Loucy (cell line): ENCODE measurements around the gene ARHGAP10.

Experiments
- H2AFZ ChIP-seq: fragments of 200-600 bp; sonication (generic); 2 replicates; pipeline ENCODE4 v1.6.0; 2016; ENCODE audit warnings: antibody characterized with exemption, mild to moderate bottlenecking, low read length, moderate library complexity
- H3F3A ChIP-seq: fragments of 200-600 bp; 2 replicates; pipeline ENCODE4 v1.6.0; 2016; ENCODE audit warnings: antibody characterized with exemption, low read depth, mild to moderate bottlenecking
- H3K27me3 ChIP-seq: fragments of 200-600 bp; sonication (generic); 2 replicates; pipeline ENCODE4 v1.6.1; 2014; ENCODE audit warnings: low read length, mild to moderate bottlenecking; ENCODE audit not compliant: insufficient read depth, poor library complexity, severe bottlenecking
- H3K36me3 ChIP-seq: fragments of 200-600 bp; sonication (generic); 2 replicates; pipeline ENCODE4 v1.6.1; 2016; ENCODE audit warnings: low read length; ENCODE audit not compliant: insufficient read depth
- H3K4me1 ChIP-seq: fragments of 200-600 bp; sonication (generic); 2 replicates; pipeline ENCODE4 v1.5.1; 2014; ENCODE audit warnings: low read length, mild to moderate bottlenecking; ENCODE audit not compliant: insufficient read depth, poor library complexity, severe bottlenecking
- H3K4me2 ChIP-seq: fragments of 200-600 bp; sonication (generic); 2 replicates; pipeline ENCODE4 v1.6.0; 2014; ENCODE audit warnings: antibody characterized with exemption, low read length, low read depth, mild to moderate bottlenecking; ENCODE audit not compliant: poor library complexity, severe bottlenecking
- H3K4me3 ChIP-seq: fragments of 200-600 bp; sonication (generic); 2 replicates; pipeline ENCODE4 v1.5.1; 2014; ENCODE audit warnings: low read length, mild to moderate bottlenecking, mixed read lengths; ENCODE audit not compliant: poor library complexity, severe bottlenecking
- H3K79me2 ChIP-seq: fragments of 200-600 bp; sonication (generic); 2 replicates; pipeline ENCODE4 v1.6.1; 2014; ENCODE audit warnings: low read length; ENCODE audit not compliant: insufficient read depth
- H3K9ac ChIP-seq: fragments of 200-600 bp; sonication (generic); 2 replicates; pipeline ENCODE4 v1.6.0; 2014; ENCODE audit warnings: mild to moderate bottlenecking, low read depth, low read length, moderate library complexity; ENCODE audit not compliant: poor library complexity, severe bottlenecking
- H3K9me2 ChIP-seq: fragments of 200-600 bp; sonication (generic); replicated peaks from 2 replicates; pipeline ENCODE4 v1.6.1; 2016; ENCODE audit warnings: low read depth, low read length, mixed read lengths
- H3K9me3 ChIP-seq: fragments of 200-600 bp; sonication (generic); 2 replicates; pipeline ENCODE4 v1.6.1; 2014; ENCODE audit warnings: mild to moderate bottlenecking, antibody characterized with exemption, low read length, low read depth; ENCODE audit not compliant: insufficient read depth
- H4K20me1 ChIP-seq: fragments of 200-600 bp; sonication (generic); 2 replicates; pipeline ENCODE4 v1.6.0; 2014; ENCODE audit warnings: antibody characterized with exemption, low read length, mild to moderate bottlenecking; ENCODE audit not compliant: insufficient read depth, poor library complexity, severe bottlenecking
- EZH2phosphoT487 ChIP-seq: fragments of 200-600 bp; IDR thresholded peaks from 2 replicates; pipeline ENCODE4 v1.6.1; 2018; ENCODE audit warnings: antibody characterized with exemption, mild to moderate bottlenecking, moderate library complexity, borderline replicate concordance
- TF ChIP-seq, protein P1 (sequence below): fragments of 200-600 bp; sonication (generic); conservative IDR thresholded peaks from 2 replicates; pipeline ENCODE4 v1.5.1; 2014; ENCODE audit warnings: mild to moderate bottlenecking, antibody characterized with exemption, low read length

Gene ARHGAP10

DNA sequence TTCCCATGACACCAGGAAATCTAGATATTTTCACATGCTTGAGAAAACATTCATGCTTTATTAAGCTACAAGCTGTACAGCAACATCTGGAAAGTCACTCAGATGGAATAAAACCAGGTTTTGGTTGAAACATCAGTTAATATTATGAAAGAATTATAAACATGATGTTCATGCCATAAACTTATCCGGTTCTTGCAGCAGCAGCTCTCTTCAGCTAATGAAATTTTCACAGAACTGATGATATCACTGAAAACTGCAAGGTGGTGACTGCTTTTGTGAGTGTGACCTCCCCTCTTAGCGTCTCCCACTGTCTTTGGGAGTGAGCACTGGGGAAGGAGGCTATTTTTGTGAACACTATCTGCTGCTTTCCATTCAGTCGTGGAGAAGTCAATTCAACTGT, 56.9 kb downstream of the ARHGAP10 start:
- Histone ChIP-seq H3K4me3 (no peak overlapping the region), H3K9me3 (no peaks in the 10 kb centered on the region), H2AFZ (no peak overlapping the region), H3F3A (no peaks in the 10 kb centered on the region), H3K9me2 (no peaks in the 10 kb centered on the region), H3K4me2 (no peak overlapping the region), H4K20me1 (no peaks in the 10 kb centered on the region), H3K79me2 (peaks cover 52% of the 10 kb centered on the region), H3K9ac (no peak overlapping the region), H3K36me3 (no peaks in the 10 kb centered on the region), H3K27me3 (no peaks in the 10 kb centered on the region), H3K4me1 (peaks cover 44% of the 10 kb centered on the region)
- no peak for TF ChIP-seq EZH2phosphoT487
- TF ChIP-seq, protein P1, sequence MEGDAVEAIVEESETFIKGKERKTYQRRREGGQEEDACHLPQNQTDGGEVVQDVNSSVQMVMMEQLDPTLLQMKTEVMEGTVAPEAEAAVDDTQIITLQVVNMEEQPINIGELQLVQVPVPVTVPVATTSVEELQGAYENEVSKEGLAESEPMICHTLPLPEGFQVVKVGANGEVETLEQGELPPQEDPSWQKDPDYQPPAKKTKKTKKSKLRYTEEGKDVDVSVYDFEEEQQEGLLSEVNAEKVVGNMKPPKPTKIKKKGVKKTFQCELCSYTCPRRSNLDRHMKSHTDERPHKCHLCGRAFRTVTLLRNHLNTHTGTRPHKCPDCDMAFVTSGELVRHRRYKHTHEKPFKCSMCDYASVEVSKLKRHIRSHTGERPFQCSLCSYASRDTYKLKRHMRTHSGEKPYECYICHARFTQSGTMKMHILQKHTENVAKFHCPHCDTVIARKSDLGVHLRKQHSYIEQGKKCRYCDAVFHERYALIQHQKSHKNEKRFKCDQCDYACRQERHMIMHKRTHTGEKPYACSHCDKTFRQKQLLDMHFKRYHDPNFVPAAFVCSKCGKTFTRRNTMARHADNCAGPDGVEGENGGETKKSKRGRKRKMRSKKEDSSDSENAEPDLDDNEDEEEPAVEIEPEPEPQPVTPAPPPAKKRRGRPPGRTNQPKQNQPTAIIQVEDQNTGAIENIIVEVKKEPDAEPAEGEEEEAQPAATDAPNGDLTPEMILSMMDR: no peak

DNA sequence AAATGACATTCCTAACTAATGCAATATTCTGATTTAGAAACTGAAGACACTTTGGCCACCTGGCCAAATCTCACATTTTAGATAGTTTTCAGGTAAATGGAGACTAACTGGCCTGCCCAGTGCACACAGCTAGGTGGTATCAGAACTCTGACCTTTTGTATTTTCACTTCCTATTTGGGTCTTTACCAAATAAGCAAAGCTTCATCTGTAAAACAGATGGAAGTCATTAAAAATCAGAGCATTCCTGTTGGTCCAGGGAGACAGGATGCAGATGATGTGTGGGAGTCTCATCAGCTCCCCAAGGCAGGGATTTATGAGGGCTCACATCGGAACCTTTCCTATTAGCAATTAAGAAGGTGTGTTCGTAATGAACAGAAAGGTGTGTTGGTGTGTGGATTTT, 57.7 kb downstream of the ARHGAP10 start:
- H3K9ac ChIP-seq: no peak overlapping the region
- no peak overlapping the region for H2AFZ ChIP-seq
- H3K36me3 ChIP-seq: no peaks in the 10 kb centered on the region
- H4K20me1 ChIP-seq: no peaks in the 10 kb centered on the region
- no peaks in the 10 kb centered on the region for H3K27me3 ChIP-seq
- H3K9me2 ChIP-seq: no peaks in the 10 kb centered on the region
- H3K79me2 ChIP-seq: peaks cover 53% of the 10 kb centered on the region
- H3K4me1 ChIP-seq: peaks cover 52% of the 10 kb centered on the region
- no peak overlapping the region for H3K4me3 ChIP-seq
- H3F3A ChIP-seq: peaks cover 5% of the 10 kb centered on the region; the same call in 1 of the 2 replicates
- H3K4me2 ChIP-seq: no peak overlapping the region
- no peaks in the 10 kb centered on the region for H3K9me3 ChIP-seq
- TF ChIP-seq EZH2phosphoT487: no peak
- TF ChIP-seq, protein P1: no peak

DNA sequence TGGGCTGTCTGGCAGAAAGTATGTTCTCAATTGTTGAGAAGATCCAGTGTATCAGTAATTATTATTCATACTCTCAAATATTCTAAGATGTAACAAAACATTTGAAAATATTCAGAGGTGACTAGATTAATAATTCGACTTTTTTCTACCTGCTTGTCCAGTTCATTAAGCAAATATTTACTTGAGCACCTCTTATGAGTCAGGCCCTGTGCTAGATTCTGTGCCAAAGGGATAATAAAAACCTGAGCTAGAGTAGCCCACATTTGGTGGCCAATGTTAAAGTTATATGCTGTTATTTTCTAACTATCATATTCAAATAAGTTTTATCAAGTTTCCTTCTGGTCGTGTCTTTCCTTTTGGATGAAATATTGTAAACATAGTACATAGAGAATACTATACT, 58.5 kb downstream of the ARHGAP10 start:
- Histone ChIP-seq H3K27me3 (no peaks in the 10 kb centered on the region), H3K36me3 (no peaks in the 10 kb centered on the region), H3K9ac (no peak overlapping the region), H3K9me3 (no peaks in the 10 kb centered on the region), H3K4me3 (no peak overlapping the region), H3K9me2 (no peaks in the 10 kb centered on the region), H2AFZ (no peak overlapping the region), H3K79me2 (peaks cover 53% of the 10 kb centered on the region), H3F3A (peaks cover 8% of the 10 kb centered on the region; the same call in 1 of the 2 replicates), H4K20me1 (no peaks in the 10 kb centered on the region), H3K4me1 (peaks cover 57% of the 10 kb centered on the region), H3K4me2 (no peak overlapping the region)
- TF ChIP-seq, protein P1: no peak
- TF ChIP-seq EZH2phosphoT487: no peak
